ENCODE measurements around the gene CCNYL1.
"Not testable (repeated sequence)": the region's sequence is repeated elsewhere in the genome, so short reads cannot be mapped to it uniquely, and the experiment has no call there.

CCNYL1 gene

DNA sequence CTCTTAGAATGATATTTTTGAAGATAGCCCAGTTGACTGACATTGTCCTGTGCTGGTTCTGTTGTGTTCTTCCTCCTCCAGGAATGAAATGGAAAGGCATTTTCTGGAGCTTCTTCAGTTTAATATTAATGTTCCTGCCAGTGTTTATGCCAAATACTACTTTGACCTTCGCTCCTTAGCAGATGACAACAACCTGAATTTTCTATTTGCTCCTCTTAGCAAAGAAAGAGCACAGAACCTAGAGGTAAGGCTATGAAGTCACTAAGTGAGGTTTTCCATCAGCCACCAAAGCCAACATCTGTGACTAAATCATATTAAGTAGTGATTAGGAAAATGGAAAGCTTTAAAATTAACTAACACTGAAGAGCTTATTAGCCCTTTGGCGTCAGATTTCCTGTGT, 39.4 kb downstream of the CCNYL1 start:
- no peak overlapping the region for H3K4me3 ChIP-seq (ENCODE audit: low read length)

DNA sequence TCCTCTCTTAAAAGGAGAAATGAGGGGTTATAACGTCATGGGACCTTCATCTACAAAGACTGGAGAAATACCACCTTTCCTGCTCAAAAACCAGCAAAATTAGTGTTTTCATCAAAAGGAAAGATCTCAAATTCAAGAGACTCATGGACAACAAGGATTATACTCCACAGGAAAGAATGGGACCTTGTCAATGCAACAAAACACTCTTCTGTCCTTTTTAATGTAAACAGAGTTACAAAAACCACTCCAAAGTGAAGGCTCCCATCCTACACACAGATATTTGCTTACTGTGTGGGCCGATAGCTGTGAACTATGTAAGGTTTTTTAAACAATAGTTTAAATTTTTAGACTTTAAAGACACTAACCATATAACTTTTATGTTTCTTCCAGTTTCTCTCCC, 42.2 kb downstream of the CCNYL1 start:
- not testable (repeated sequence) for H3K9me3 ChIP-seq (ENCODE audit: insufficient read depth, low read length); H3K4me2 ChIP-seq (ENCODE audit: low read length); H3K9ac ChIP-seq (ENCODE audit: low read length); H3K79me2 ChIP-seq (ENCODE audit: low read length); H3K36me3 ChIP-seq (replicated peaks; ENCODE audit: low read depth, low read length); H3K4me1 ChIP-seq (ENCODE audit: low read length); H3K4me3 ChIP-seq (ENCODE audit: low read length); H2AFZ ChIP-seq (ENCODE audit: low read depth, low read length); H3K27me3 ChIP-seq (ENCODE audit: low read depth, low read length); H4K20me1 ChIP-seq (ENCODE audit: insufficient read depth, low read length); H3K27ac ChIP-seq (ENCODE audit: low read length)

More for the DNA sequence above, 39.4 kb downstream of the CCNYL1 start:
- peaks cover 3% of the 10 kb centered on the region; the same call in 1 of the 2 replicates for H3K4me1 ChIP-seq (ENCODE audit: low read length)
- peaks cover 3% of the 10 kb centered on the region for H3K36me3 ChIP-seq (replicated peaks; ENCODE audit: low read depth, low read length)
- H3K9me3 ChIP-seq (ENCODE audit: insufficient read depth, low read length) = no peaks in the 10 kb centered on the region
- no peaks in the 10 kb centered on the region for H4K20me1 ChIP-seq (ENCODE audit: insufficient read depth, low read length)
- no peak overlapping the region for H3K4me2 ChIP-seq (ENCODE audit: low read length)
- TF ChIP-seq, protein P1, sequence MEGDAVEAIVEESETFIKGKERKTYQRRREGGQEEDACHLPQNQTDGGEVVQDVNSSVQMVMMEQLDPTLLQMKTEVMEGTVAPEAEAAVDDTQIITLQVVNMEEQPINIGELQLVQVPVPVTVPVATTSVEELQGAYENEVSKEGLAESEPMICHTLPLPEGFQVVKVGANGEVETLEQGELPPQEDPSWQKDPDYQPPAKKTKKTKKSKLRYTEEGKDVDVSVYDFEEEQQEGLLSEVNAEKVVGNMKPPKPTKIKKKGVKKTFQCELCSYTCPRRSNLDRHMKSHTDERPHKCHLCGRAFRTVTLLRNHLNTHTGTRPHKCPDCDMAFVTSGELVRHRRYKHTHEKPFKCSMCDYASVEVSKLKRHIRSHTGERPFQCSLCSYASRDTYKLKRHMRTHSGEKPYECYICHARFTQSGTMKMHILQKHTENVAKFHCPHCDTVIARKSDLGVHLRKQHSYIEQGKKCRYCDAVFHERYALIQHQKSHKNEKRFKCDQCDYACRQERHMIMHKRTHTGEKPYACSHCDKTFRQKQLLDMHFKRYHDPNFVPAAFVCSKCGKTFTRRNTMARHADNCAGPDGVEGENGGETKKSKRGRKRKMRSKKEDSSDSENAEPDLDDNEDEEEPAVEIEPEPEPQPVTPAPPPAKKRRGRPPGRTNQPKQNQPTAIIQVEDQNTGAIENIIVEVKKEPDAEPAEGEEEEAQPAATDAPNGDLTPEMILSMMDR (IDR thresholded peaks at IDR 0.05; ENCODE audit: low read depth, low read length) = no peak
- no peak for TF ChIP-seq EZH2phosphoT487 (IDR thresholded peaks at IDR 0.05; ENCODE audit: low read depth)
- H3K9ac ChIP-seq (ENCODE audit: low read length) = no peak overlapping the region
- no peak overlapping the region for H3K27ac ChIP-seq (ENCODE audit: low read length)
- no peaks in the 10 kb centered on the region for H3K27me3 ChIP-seq (ENCODE audit: low read depth, low read length)
- no peak overlapping the region for H2AFZ ChIP-seq (ENCODE audit: low read depth, low read length)
- H3K79me2 ChIP-seq (ENCODE audit: low read length) = no peaks in the 10 kb centered on the region

DNA sequence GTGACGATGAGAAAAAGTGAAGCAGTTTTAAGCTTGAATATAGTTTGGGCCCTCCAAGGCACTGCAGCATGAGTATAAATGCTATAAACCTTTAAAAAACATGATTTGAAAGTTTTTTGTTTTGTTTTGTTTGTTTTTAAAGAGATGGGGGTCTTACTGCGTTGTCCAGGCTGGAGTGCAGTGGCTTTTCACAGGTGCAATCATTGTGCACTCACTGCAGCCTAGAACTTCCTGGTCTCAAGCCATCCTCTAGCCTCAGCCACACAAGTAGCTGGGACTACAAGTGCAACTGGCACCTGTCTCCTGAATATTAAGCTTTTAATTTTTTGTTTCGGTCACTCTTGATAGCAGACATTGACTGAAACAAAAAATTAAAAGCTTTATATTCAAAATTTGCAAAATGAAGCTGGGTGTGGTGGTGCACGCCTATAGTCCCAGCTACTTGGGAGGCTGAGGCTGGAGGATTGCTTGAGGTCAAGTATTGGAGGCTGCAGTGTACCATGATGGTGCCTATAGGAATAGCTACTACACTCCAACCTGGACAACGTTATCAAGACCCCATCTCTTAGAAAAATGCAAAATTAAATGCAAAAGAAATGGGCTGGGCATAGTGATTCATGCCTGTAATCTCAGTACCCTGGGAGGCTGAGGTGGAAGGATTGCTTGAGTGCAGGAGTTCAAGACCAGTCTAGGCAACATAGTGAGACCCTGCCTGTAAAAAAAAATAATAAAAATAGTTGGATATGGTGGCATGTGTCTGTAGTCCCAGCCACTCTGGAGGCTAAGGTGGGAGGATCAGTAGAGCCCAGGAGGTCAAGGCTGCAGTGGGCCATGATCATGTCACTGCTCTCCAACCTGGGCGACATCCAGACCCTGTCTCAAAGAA, 43.3 kb downstream of the CCNYL1 start:
- no peak for TF ChIP-seq EZH2phosphoT487 (IDR thresholded peaks at IDR 0.05; ENCODE audit: low read depth)
- TF ChIP-seq, protein P1 (IDR thresholded peaks at IDR 0.05; ENCODE audit: low read depth, low read length) = no peak
- H3K36me3 ChIP-seq (replicated peaks; ENCODE audit: low read depth, low read length) = peaks cover 3% of the 10 kb centered on the region
- H3K9me3 ChIP-seq (ENCODE audit: insufficient read depth, low read length) = no peaks in the 10 kb centered on the region
- no peak overlapping the region for H3K4me2 ChIP-seq (ENCODE audit: low read length)
- no peak overlapping the region for H3K27ac ChIP-seq (ENCODE audit: low read length)
- H3K4me1 ChIP-seq (ENCODE audit: low read length) = no peaks in the 10 kb centered on the region
- no peaks in the 10 kb centered on the region for H3K27me3 ChIP-seq (ENCODE audit: low read depth, low read length)
- H2AFZ ChIP-seq (ENCODE audit: low read depth, low read length) = no peak overlapping the region
- no peaks in the 10 kb centered on the region for H3K79me2 ChIP-seq (ENCODE audit: low read length)
- H3K4me3 ChIP-seq (ENCODE audit: low read length) = no peak overlapping the region
- H4K20me1 ChIP-seq (ENCODE audit: insufficient read depth, low read length) = no peaks in the 10 kb centered on the region
- H3K9ac ChIP-seq (ENCODE audit: low read length) = no peak overlapping the region

DNA sequence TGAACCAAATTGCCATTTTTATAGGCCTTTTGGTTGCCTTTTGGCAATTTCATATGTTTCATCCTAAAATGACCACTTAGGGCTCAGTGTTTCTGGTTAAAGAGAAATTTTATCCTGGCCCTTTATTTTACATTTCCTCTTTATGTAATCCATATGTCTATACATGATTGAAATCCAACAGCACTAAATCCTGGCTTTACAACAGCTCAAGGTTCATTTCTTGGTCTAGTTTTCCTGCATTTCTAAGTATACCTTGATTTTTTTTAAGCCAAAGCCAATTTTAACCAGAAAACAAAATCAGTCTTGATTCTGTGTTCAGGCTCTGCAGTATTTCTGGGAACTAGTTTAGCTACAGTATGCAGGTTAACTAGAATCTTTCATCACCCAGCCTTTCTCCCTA, 46.6 kb downstream of the CCNYL1 start:
- H3K4me2 ChIP-seq (ENCODE audit: low read length) = no peak overlapping the region
- no peak overlapping the region for H3K4me3 ChIP-seq (ENCODE audit: low read length)
- no peak overlapping the region for H3K9ac ChIP-seq (ENCODE audit: low read length)
- H3K9me3 ChIP-seq (ENCODE audit: insufficient read depth, low read length) = no peaks in the 10 kb centered on the region
- H3K27me3 ChIP-seq (ENCODE audit: low read depth, low read length) = no peaks in the 10 kb centered on the region
- no peaks in the 10 kb centered on the region for H3K36me3 ChIP-seq (replicated peaks; ENCODE audit: low read depth, low read length)
- no peaks in the 10 kb centered on the region for H3K4me1 ChIP-seq (ENCODE audit: low read length)
- no peaks in the 10 kb centered on the region for H4K20me1 ChIP-seq (ENCODE audit: insufficient read depth, low read length)
- no peaks in the 10 kb centered on the region for H3K79me2 ChIP-seq (ENCODE audit: low read length)
- H3K27ac ChIP-seq (ENCODE audit: low read length) = no peak overlapping the region
- H2AFZ ChIP-seq (ENCODE audit: low read depth, low read length) = no peak overlapping the region
- TF ChIP-seq, protein P1 (IDR thresholded peaks at IDR 0.05; ENCODE audit: low read depth, low read length) = no peak
- no peak for TF ChIP-seq EZH2phosphoT487 (IDR thresholded peaks at IDR 0.05; ENCODE audit: low read depth)

Measured in OCI-LY3 (cell line).